CD8-positive, alpha-beta memory T cell (primary cell): ENCODE measurements around the gene LRP1B. TPM values are rescaled to one million over a fixed set of nuclear protein-coding genes. Genes with fewer than 3 reads are reported as not detected.

Experiments used
- CTCF ChIA-PET: fragments of 350-600 bp; sonication (Branson Sonifier 250); formaldehyde crosslinking; loops from one replicate; lab custom pipeline; 2021; ENCODE audit warnings: antibody characterized with exemption; lab: Charles Lee
- POLR2A ChIA-PET: fragments of 350-600 bp; sonication (Branson Sonifier 250); formaldehyde crosslinking; loops from one replicate; lab custom pipeline; 2021; ENCODE audit warnings: antibody characterized with exemption; lab: Charles Lee
- DNase-seq, 5 donors: peaks; one replicate each; pipeline versions ENCODE4 v3.0.0 to v3.0.0-alpha.2; 2020 to 2022; ENCODE audit warnings: mixed read lengths in 1 of 5
- H3K27ac ChIP-seq: one replicate; pipeline ENCODE4 v1.7.0; 2013; ENCODE audit warnings: low read depth, mild to moderate bottlenecking, low read length, moderate library complexity
- H3K27me3 ChIP-seq: 2 replicates; pipeline ENCODE4 v1.7.0; 2013; ENCODE audit warnings: low read length, mild to moderate bottlenecking; ENCODE audit not compliant: insufficient read depth, poor library complexity, severe bottlenecking
- H3K36me3 ChIP-seq: 2 replicates; pipeline ENCODE4 v1.7.0; 2013; ENCODE audit warnings: mild to moderate bottlenecking, low read length, moderate library complexity; ENCODE audit not compliant: insufficient read depth
- H3K4me1 ChIP-seq: 2 replicates; pipeline ENCODE4 v1.7.0; 2013; ENCODE audit warnings: mild to moderate bottlenecking, low read length, moderate library complexity; ENCODE audit not compliant: insufficient read depth
- H3K4me3 ChIP-seq: 2 replicates; pipeline ENCODE4 v1.7.0; 2013; ENCODE audit warnings: mild to moderate bottlenecking, low read length
- H3K9me3 ChIP-seq: 2 replicates; pipeline ENCODE4 v1.7.0; 2013; ENCODE audit warnings: mild to moderate bottlenecking, low read length
- H3K27ac Mint-ChIP-seq, 8 donors: one replicate each; pipeline ENCODE4 v1.8.0; 2020 to 2021; ENCODE audit warnings: mixed read lengths in 8 of 8, mild to moderate bottlenecking in 6 of 8, inconsistent platforms in 3 of 8, moderate library complexity in 3 of 8
- H3K27me3 Mint-ChIP-seq, 2 donors: one replicate each; pipeline ENCODE4 v1.8.0; 2020 to 2021; ENCODE audit warnings: mixed read lengths in 2 of 2, mild to moderate bottlenecking in 1 of 2, moderate library complexity in 1 of 2
- H3K36me3 Mint-ChIP-seq, 3 donors: one replicate each; pipeline ENCODE4 v1.8.0; 2020 to 2021; ENCODE audit warnings: mixed read lengths in 3 of 3, inconsistent platforms in 1 of 3, mild to moderate bottlenecking in 1 of 3
- H3K4me1 Mint-ChIP-seq, 3 donors: one replicate each; pipeline ENCODE4 v1.8.0; 2020 to 2021; ENCODE audit warnings: mixed read lengths in 3 of 3, inconsistent platforms in 1 of 3, mild to moderate bottlenecking in 1 of 3
- H3K4me3 Mint-ChIP-seq, 7 donors: one replicate each; pipeline ENCODE4 v1.8.0; 2020 to 2021; ENCODE audit warnings: mixed read lengths in 7 of 7, mild to moderate bottlenecking in 6 of 7, moderate library complexity in 4 of 7, inconsistent platforms in 2 of 7
- H3K9me3 Mint-ChIP-seq, 5 donors: one replicate each; pipeline ENCODE4 v1.8.0; 2020 to 2022; ENCODE audit warnings: mixed read lengths in 5 of 5, mild to moderate bottlenecking in 3 of 5, moderate library complexity in 2 of 5, inconsistent platforms in 1 of 5
- polyA plus RNA-seq: library from polyadenylated mRNA; unstranded; fragments of 300-500 nt; fragmentation: Illumina TruSeq; gene quantifications from one replicate; pipeline ENCODE4 v1.2.3, GENCODE V29; 2021
- total RNA-seq, 2 experiments: library from RNA; stranded (reverse); gene quantifications; one replicate each; pipeline ENCODE4 v1.2.3, GENCODE V29; 2021

Gene LRP1B
- total and polyA plus RNA-seq, 3 experiments from 2014 or later: not detected

- CTCF ChIA-PET: no interaction called here
- POLR2A ChIA-PET: no interaction called here
- H3K4me3 ChIP-seq: no peak overlapping the region
- no peaks in the 10 kb centered on the region for H3K4me1 Mint-ChIP-seq
- no peak overlapping the region for H3K27ac ChIP-seq
- no peaks in the 10 kb centered on the region for H3K36me3 ChIP-seq
- H3K36me3 Mint-ChIP-seq: no peaks in the 10 kb centered on the region
- no peak for DNase-seq
- H3K9me3 ChIP-seq: no peaks in the 10 kb centered on the region
- no peak overlapping the region for H3K27ac Mint-ChIP-seq
- peaks cover 0 to 3% of the 10 kb centered on the region in 2 donors for H3K27me3 Mint-ChIP-seq
- H3K4me3 Mint-ChIP-seq: no peak overlapping the region
- no peaks in the 10 kb centered on the region for H3K4me1 ChIP-seq
- H3K27me3 ChIP-seq: no peaks in the 10 kb centered on the region
- peaks cover 0 to 20% (median 2%) of the 10 kb centered on the region in 5 donors for H3K9me3 Mint-ChIP-seq
Observed at GRCh38 chr2:141598982-141599381, 531.8 kb downstream of the LRP1B start.

GRCh38 chr2:141595316-141595920 is 535.4 kb downstream of the LRP1B start:
- POLR2A ChIA-PET: no interaction called here
- no peaks in the 10 kb centered on the region for H3K9me3 ChIP-seq
- H3K4me1 ChIP-seq: no peaks in the 10 kb centered on the region
- Mint-ChIP-seq H3K36me3 (no peaks in the 10 kb centered on the region), H3K27me3 (peaks cover 0 to 2% of the 10 kb centered on the region in 2 donors), H3K9me3 (peaks cover 4 to 23% (median 6%) of the 10 kb centered on the region in 5 donors), H3K4me1 (no peaks in the 10 kb centered on the region), H3K4me3 (no peak overlapping the region), H3K27ac (no peak overlapping the region)
- CTCF ChIA-PET: no interaction called here
- H3K27me3 ChIP-seq: no peaks in the 10 kb centered on the region
- no peaks in the 10 kb centered on the region for H3K36me3 ChIP-seq
- no peak overlapping the region for H3K27ac ChIP-seq
- H3K4me3 ChIP-seq: no peak overlapping the region
- DNase-seq: no peak

- H3K4me3 Mint-ChIP-seq: no peak overlapping the region
- no peak overlapping the region for H3K27ac Mint-ChIP-seq
- H3K36me3 Mint-ChIP-seq: no peaks in the 10 kb centered on the region
- ChIA-PET POLR2A (no interaction called here), CTCF (no interaction called here)
- Histone ChIP-seq H3K27ac (no peak overlapping the region), H3K36me3 (no peaks in the 10 kb centered on the region), H3K4me3 (no peak overlapping the region), H3K9me3 (no peaks in the 10 kb centered on the region), H3K4me1 (no peaks in the 10 kb centered on the region), H3K27me3 (no peaks in the 10 kb centered on the region)
- H3K9me3 Mint-ChIP-seq: peaks cover 6 to 32% (median 7%) of the 10 kb centered on the region in 5 donors
- peaks cover 0 to 2% of the 10 kb centered on the region in 2 donors for H3K27me3 Mint-ChIP-seq
- H3K4me1 Mint-ChIP-seq: no peaks in the 10 kb centered on the region
- no peak for DNase-seq
Observed at GRCh38 chr2:141591787-141592186, 539.0 kb downstream of the LRP1B start.

GRCh38 chr2:141590620-141591019 is 540.2 kb downstream of the LRP1B start:
- no peak for DNase-seq
- Histone ChIP-seq H3K4me3 (no peak overlapping the region), H3K36me3 (no peaks in the 10 kb centered on the region), H3K27ac (no peak overlapping the region), H3K4me1 (no peaks in the 10 kb centered on the region), H3K27me3 (no peaks in the 10 kb centered on the region), H3K9me3 (no peaks in the 10 kb centered on the region)
- ChIA-PET CTCF (no interaction called here), POLR2A (no interaction called here)
- Mint-ChIP-seq H3K36me3 (no peaks in the 10 kb centered on the region), H3K4me1 (no peaks in the 10 kb centered on the region), H3K9me3 (peaks cover 6 to 32% (median 7%) of the 10 kb centered on the region in 5 donors), H3K27ac (no peak overlapping the region), H3K27me3 (peaks cover 0 to 2% of the 10 kb centered on the region in 2 donors), H3K4me3 (no peak overlapping the region)

- DNase-seq: no peak
- no peak overlapping the region for H3K27ac Mint-ChIP-seq
- no peaks in the 10 kb centered on the region for H3K36me3 ChIP-seq
- no peak overlapping the region for H3K4me3 Mint-ChIP-seq
- H3K4me3 ChIP-seq: no peak overlapping the region
- H3K4me1 ChIP-seq: no peaks in the 10 kb centered on the region
- H3K36me3 Mint-ChIP-seq: no peaks in the 10 kb centered on the region
- H3K27ac ChIP-seq: no peak overlapping the region
- no peaks in the 10 kb centered on the region for H3K4me1 Mint-ChIP-seq
- no peaks in the 10 kb centered on the region for H3K27me3 ChIP-seq
- H3K9me3 ChIP-seq: no peaks in the 10 kb centered on the region
- peaks cover 6 to 25% (median 12%) of the 10 kb centered on the region in 5 donors for H3K9me3 Mint-ChIP-seq
- POLR2A ChIA-PET: no interaction called here
- CTCF ChIA-PET: no interaction called here
- peaks cover 0 to 2% of the 10 kb centered on the region in 2 donors for H3K27me3 Mint-ChIP-seq
Observed at GRCh38 chr2:141589314-141589713, 541.5 kb downstream of the LRP1B start.

- ChIA-PET CTCF (no interaction called here), POLR2A (no interaction called here)
- no peak for DNase-seq
- H3K27ac ChIP-seq: no peak overlapping the region
- no peaks in the 10 kb centered on the region for H3K36me3 ChIP-seq
- Mint-ChIP-seq H3K4me1 (no peaks in the 10 kb centered on the region), H3K9me3 (peaks cover 12 to 17% (median 13%) of the 10 kb centered on the region in 5 donors), H3K27me3 (no peaks in the 10 kb centered on the region), H3K27ac (no peak overlapping the region), H3K36me3 (no peaks in the 10 kb centered on the region), H3K4me3 (no peak overlapping the region)
- H3K9me3 ChIP-seq: no peaks in the 10 kb centered on the region
- H3K27me3 ChIP-seq: no peaks in the 10 kb centered on the region
- H3K4me3 ChIP-seq: no peak overlapping the region
- H3K4me1 ChIP-seq: no peaks in the 10 kb centered on the region
Observed at GRCh38 chr2:141586985-141587384, 543.8 kb downstream of the LRP1B start.

- no peak overlapping the region for H3K4me3 ChIP-seq
- no peaks in the 10 kb centered on the region for H3K27me3 Mint-ChIP-seq
- no peaks in the 10 kb centered on the region for H3K36me3 ChIP-seq
- DNase-seq: no peak
- ChIA-PET CTCF (no interaction called here), POLR2A (no interaction called here)
- H3K27ac ChIP-seq: no peak overlapping the region
- H3K27ac Mint-ChIP-seq: no peak overlapping the region
- H3K4me1 ChIP-seq: no peaks in the 10 kb centered on the region
- H3K9me3 Mint-ChIP-seq: peaks cover 5 to 16% (median 11%) of the 10 kb centered on the region in 5 donors
- H3K36me3 Mint-ChIP-seq: no peaks in the 10 kb centered on the region
- no peak overlapping the region for H3K4me3 Mint-ChIP-seq
- no peaks in the 10 kb centered on the region for H3K4me1 Mint-ChIP-seq
- no peaks in the 10 kb centered on the region for H3K27me3 ChIP-seq
- no peaks in the 10 kb centered on the region for H3K9me3 ChIP-seq
Observed at GRCh38 chr2:141582213-141582612, 548.6 kb downstream of the LRP1B start.

- Histone ChIP-seq H3K4me3 (no peak overlapping the region), H3K27me3 (no peaks in the 10 kb centered on the region), H3K4me1 (no peaks in the 10 kb centered on the region), H3K36me3 (no peaks in the 10 kb centered on the region), H3K27ac (no peak overlapping the region), H3K9me3 (no peaks in the 10 kb centered on the region)
- CTCF ChIA-PET: no interaction called here
- no peaks in the 10 kb centered on the region for H3K4me1 Mint-ChIP-seq
- POLR2A ChIA-PET: no interaction called here
- H3K9me3 Mint-ChIP-seq: peaks cover under 1 to 15% (median 8%) of the 10 kb centered on the region in 5 donors
- H3K27ac Mint-ChIP-seq: no peak overlapping the region
- no peaks in the 10 kb centered on the region for H3K27me3 Mint-ChIP-seq
- no peak overlapping the region for H3K4me3 Mint-ChIP-seq
- DNase-seq: no peak
- H3K36me3 Mint-ChIP-seq: no peaks in the 10 kb centered on the region
Observed at GRCh38 chr2:141579071-141579470, 551.7 kb downstream of the LRP1B start.
